Measurements from ENCODE around the gene TMEM273.

TMEM273 gene

GRCh38 chr10:49169776-49170175 is 18.4 kb downstream of the TMEM273 start:
- no peak for DNase-seq (ENCODE audit: low read depth)
- H3K4me3 ChIP-seq (ENCODE audit: low read depth, low read length): no peak overlapping the region
- no peak for TF ChIP-seq CTCF (IDR thresholded peaks at IDR 0.05; ENCODE audit: low read depth, low read length, missing control alignments)

- no peak for TF ChIP-seq CTCF (IDR thresholded peaks at IDR 0.05; ENCODE audit: low read depth, low read length, missing control alignments)
- no peak for DNase-seq (ENCODE audit: low read depth)
- no peak overlapping the region for H3K4me3 ChIP-seq (ENCODE audit: low read depth, low read length)
Measured at GRCh38 chr10:49168831-49169500, 19.2 kb downstream of the TMEM273 start.

GRCh38 chr10:49168171-49168540 is 20.0 kb downstream of the TMEM273 start:
- DNase-seq (ENCODE audit: low read depth): no peak
- no peak overlapping the region for H3K4me3 ChIP-seq (ENCODE audit: low read depth, low read length)
- TF ChIP-seq CTCF (IDR thresholded peaks at IDR 0.05; ENCODE audit: low read depth, low read length, missing control alignments): no peak

- no peak for DNase-seq (ENCODE audit: low read depth)
- H3K4me3 ChIP-seq (ENCODE audit: low read depth, low read length): no peak overlapping the region
- TF ChIP-seq CTCF (IDR thresholded peaks at IDR 0.05; ENCODE audit: low read depth, low read length, missing control alignments): no peak
Measured at GRCh38 chr10:49167425-49168170, 20.6 kb downstream of the TMEM273 start.

GRCh38 chr10:49166484-49167400 is 21.4 kb downstream of the TMEM273 start:
- no peak overlapping the region for H3K4me3 ChIP-seq (ENCODE audit: low read depth, low read length)
- no peak for DNase-seq (ENCODE audit: low read depth)
- TF ChIP-seq CTCF (IDR thresholded peaks at IDR 0.05; ENCODE audit: low read depth, low read length, missing control alignments): no peak

- no peak overlapping the region for H3K4me3 ChIP-seq (ENCODE audit: low read depth, low read length)
- no peak for TF ChIP-seq CTCF (IDR thresholded peaks at IDR 0.05; ENCODE audit: low read depth, low read length, missing control alignments)
- DNase-seq (ENCODE audit: low read depth): no peak
Measured at GRCh38 chr10:49165821-49166483, 22.2 kb downstream of the TMEM273 start.
